Endothelial cell of umbilical vein (primary cell): ENCODE data around the gene MRPS23. TPM values are rescaled to one million over a fixed set of nuclear protein-coding genes. Genes with fewer than 3 reads are reported as not detected.
A peak's percentile ranks its signal among the peaks of the same experiment; 100 is the strongest.

Experiments used
- Bru-seq: library from RNA; stranded (reverse); fragments of 400-500 nt; gene quantifications from one replicate; lab custom pipeline; 2021; lab: Mats Ljungman, UMichigan
- BruChase-seq, 2 experiments: library from RNA; stranded (reverse); fragments of 400-500 nt; gene quantifications; one replicate each; lab custom pipeline; 2021; lab: Mats Ljungman, UMichigan
- BruUV-seq: library from RNA; stranded (reverse); fragments of 400-500 nt; replicated peaks from 2 replicates; lab custom pipeline; 2021; lab: Mats Ljungman, UMichigan
- CTCF ChIA-PET: fragments of 300-600, 350-600 bp; sonication (Branson Sonifier 250); formaldehyde crosslinking; loops from one replicate; lab custom pipeline; 2021; ENCODE audit warnings: antibody characterized with exemption, inconsistent platforms; lab: Charles Lee
- POLR2A ChIA-PET: fragments of 300-600, 350-600 bp; sonication (Branson Sonifier 250); formaldehyde crosslinking; loops from one replicate; lab custom pipeline; 2021; ENCODE audit warnings: antibody characterized with exemption, inconsistent platforms; lab: Charles Lee
- DNase-seq: peaks from one replicate; pipeline ENCODE4 v3.0.0-alpha.2; 2011; ENCODE audit warnings: low read depth, low spot score
- FAIRE-seq: peaks from 2 replicates; lab custom pipeline; 2011; peaks lifted over from hg19 to GRCh38; lab: Jason Lieb, UNC
- H2AFZ ChIP-seq: 2 replicates; pipeline ENCODE4 v1.6.0; 2012; ENCODE audit warnings: low read depth, low read length, control low read depth, inconsistent platforms
- H3K27ac ChIP-seq: 2 replicates; pipeline ENCODE4 v1.5.1; 2011; ENCODE audit warnings: low read depth, mild to moderate bottlenecking, control low read depth, low read length, moderate library complexity; ENCODE audit not compliant: insufficient read depth
- H3K27me3 ChIP-seq, 2 experiments: 2 replicates each; pipeline versions ENCODE4 v1.6.0 to v1.6.1; 2011; ENCODE audit warnings: low read length in 2 of 2, mixed read lengths in 1 of 2; ENCODE audit not compliant: control insufficient read depth in 2 of 2, insufficient read depth in 2 of 2
- H3K36me3 ChIP-seq, 2 experiments: 2 replicates in 1 of 2; 3 replicates in 1 of 2; pipeline ENCODE4 v1.5.1; 2011; ENCODE audit warnings: low read length in 2 of 2, mild to moderate bottlenecking in 1 of 2, moderate library complexity in 1 of 2; ENCODE audit not compliant: control insufficient read depth in 2 of 2, insufficient read depth in 2 of 2; ENCODE audit errors: extremely low read depth in 1 of 2
- H3K4me1 ChIP-seq: 3 replicates; pipeline ENCODE4 v1.5.1; 2011; ENCODE audit warnings: mild to moderate bottlenecking, low read length; ENCODE audit not compliant: control insufficient read depth, insufficient read depth; ENCODE audit errors: extremely low read depth
- H3K4me2 ChIP-seq: 2 replicates; pipeline ENCODE4 v1.6.1; 2011; ENCODE audit warnings: low read length, control low read depth, mixed read lengths; ENCODE audit not compliant: insufficient read depth
- H3K4me3 ChIP-seq, 3 experiments: fragments of 200-600 bp in 1 of 3; sonication (generic), shearing (Covaris generic) in 1 of 3; replicated peaks in 1 of 3; 2 replicates each; pipeline ENCODE4 v1.5.1; 2011 to 2016; ENCODE audit warnings: control low read depth in 3 of 3, low read length in 3 of 3, mild to moderate bottlenecking in 2 of 3, inconsistent platforms in 1 of 3, low read depth in 1 of 3, moderate library complexity in 1 of 3; ENCODE audit not compliant: insufficient read depth in 1 of 3
- H3K79me2 ChIP-seq: 2 replicates; pipeline ENCODE4 v1.6.0; 2012; ENCODE audit warnings: low read length, inconsistent platforms; ENCODE audit not compliant: control insufficient read depth, insufficient read depth
- H3K9ac ChIP-seq: replicated peaks from 2 replicates; pipeline ENCODE3; 2011; ENCODE audit warnings: low read length, control low read depth; ENCODE audit not compliant: insufficient read depth; ENCODE audit errors: extremely low read depth
- H3K9me1 ChIP-seq: replicated peaks from 3 replicates; pipeline ENCODE4 v1.6.0; 2011; ENCODE audit warnings: mild to moderate bottlenecking, low read length; ENCODE audit not compliant: control insufficient read depth, insufficient read depth; ENCODE audit errors: extremely low read depth
- H3K9me3 ChIP-seq: replicated peaks from 2 replicates; pipeline ENCODE4 v1.5.1; 2012; ENCODE audit warnings: low read length, inconsistent platforms; ENCODE audit not compliant: control insufficient read depth, insufficient read depth
- H4K20me1 ChIP-seq: replicated peaks from 2 replicates; pipeline ENCODE3; 2011; ENCODE audit warnings: mild to moderate bottlenecking, low read length; ENCODE audit not compliant: control insufficient read depth, insufficient read depth; ENCODE audit errors: extremely low read depth
- EZH2 ChIP-seq: IDR thresholded peaks from 2 replicates; pipeline ENCODE4 v1.6.1; 2012; ENCODE audit warnings: borderline replicate concordance, low read depth, mild to moderate bottlenecking, moderate library complexity, low read length, inconsistent platforms; ENCODE audit not compliant: severe bottlenecking
- FOS ChIP-seq: IDR thresholded peaks from 2 replicates; pipeline ENCODE4 v1.6.1; 2011; ENCODE audit warnings: mild to moderate bottlenecking, low read length, moderate library complexity, borderline replicate concordance; ENCODE audit not compliant: insufficient read depth
- GATA2 ChIP-seq: IDR thresholded peaks from 2 replicates; pipeline ENCODE4 v1.7.0; 2011; ENCODE audit warnings: low read depth, mild to moderate bottlenecking, moderate library complexity, mixed read lengths, low read length; ENCODE audit not compliant: insufficient read length, insufficient read depth
- JUN ChIP-seq: IDR thresholded peaks from 2 replicates; pipeline ENCODE4 v1.6.1; 2011; ENCODE audit warnings: borderline replicate concordance, low read depth; ENCODE audit not compliant: insufficient read length, insufficient read depth
- MYC ChIP-seq: IDR thresholded peaks from one replicate; pipeline ENCODE4 v1.6.1; 2011; ENCODE audit warnings: mild to moderate bottlenecking, low read depth, low read length
- POLR2A ChIP-seq: IDR thresholded peaks from 2 replicates; pipeline ENCODE4 v1.6.1; 2012; ENCODE audit warnings: low read depth, mild to moderate bottlenecking, control low read depth, low read length
- POLR2AphosphoS5 ChIP-seq: IDR thresholded peaks from 2 replicates; pipeline ENCODE4 v1.6.1; 2012; ENCODE audit warnings: low read depth, mild to moderate bottlenecking, control low read depth, low read length, moderate library complexity; ENCODE audit not compliant: insufficient read depth
- dilution Hi-C: fragments of 300-500 bp; cut with MboI; formaldehyde crosslinking; loops from one replicate; pipeline ENCODE4 v1.15.0; 2019; ENCODE audit warnings: low sequenced_read_pairs; ENCODE audit not compliant: extremely low pct_ligation_motif_present
- intact Hi-C: fragments of 100-400 bp; cut with micrococcal nuclease; formaldehyde crosslinking; loops from one replicate; pipeline ENCODE4 v1.10.0; 2022
- long read RNA-seq: library from polyadenylated mRNA; stranded (forward); transcript quantifications from one replicate; pipeline ENCODE4 v2.0.0, GENCODE V29; 2021
- polyA minus RNA-seq, 3 experiments: library from RNA; depleted of rRNA, polyadenylated mRNA; stranded (reverse); fragments of >200 nt; gene quantifications; 1 replicate in 1 of 3; 2 replicates in 2 of 3; pipeline ENCODE4 v1.2.3, GENCODE V29; 2011
- polyA plus RNA-seq, 4 experiments: library from polyadenylated mRNA; depleted of rRNA in 3 of 4; stranded (reverse) in 3 of 4; unstranded in 1 of 4; fragments of >200 nt; gene quantifications; 2 replicates each; pipeline versions ENCODE4 v1.2.1 to v1.2.3, GENCODE V29; 2011 to 2012; ENCODE audit warnings: missing spikeins in 1 of 4
- total RNA-seq: library from RNA; stranded (reverse); gene quantifications from 2 replicates; pipeline ENCODE4 v1.2.3, GENCODE V29; 2021
- TF ChIP-seq, protein P1 (sequence below): IDR thresholded peaks from 2 replicates; pipeline ENCODE4 v1.6.1; 2011; ENCODE audit not compliant: insufficient read depth, insufficient read length
- TF ChIP-seq, protein P2 (sequence below), 2 donors: IDR thresholded peaks; 1 replicate in 1 of 2; 2 replicates in 1 of 2; pipeline ENCODE4 v1.5.1; 2011; ENCODE audit warnings: low read length in 2 of 2, mild to moderate bottlenecking in 2 of 2, moderate library complexity in 2 of 2, control low read depth in 1 of 2, inconsistent platforms in 1 of 2, low read depth in 1 of 2; ENCODE audit not compliant: insufficient read depth in 1 of 2; ENCODE audit errors: extremely low read depth in 1 of 2

The MRPS23 gene
- total RNA-seq (40.7 and 46.2 TPM in 2 replicates), polyA plus RNA-seq (27.6 and 39.9 TPM in 2 replicates), polyA minus RNA-seq (20.5 and 26.0 TPM in 2 replicates), Bru-seq, nascent RNA (percentile 73 among the genes with signal in this experiment), BruChase-seq, experiment 1, labeled RNA remaining after a 6-hour chase (percentile 86 among the genes with signal in this experiment), BruChase-seq, experiment 2, labeled RNA remaining after a 2-hour chase (percentile 77 among the genes with signal in this experiment)
- 38.9 and 43.4 TPM in 2 replicates for polyA plus RNA-seq (2011; cell fraction: cytosol; rRNA removed)
- polyA plus RNA-seq (2011; cell fraction: nucleus; rRNA removed) = 15.4 and 19.7 TPM in 2 replicates
- 66.8 and 74.8 TPM in 2 replicates for polyA plus RNA-seq (2012)
- 16.5 TPM for polyA minus RNA-seq (2011; cell fraction: cytosol; rRNA and poly(A)+ RNA removed)
- 3.9 and 4.2 TPM in 2 replicates for polyA minus RNA-seq (2011; cell fraction: nucleus; rRNA and poly(A)+ RNA removed)
- long read RNA-seq, full-length matches to known transcripts = 142 of 154 reads
- long read RNA-seq, partial matches to known transcripts = 3 of 154 reads
- long read RNA-seq, other reads (novel, unspliced or antisense) = 9 of 154 reads

DNA sequence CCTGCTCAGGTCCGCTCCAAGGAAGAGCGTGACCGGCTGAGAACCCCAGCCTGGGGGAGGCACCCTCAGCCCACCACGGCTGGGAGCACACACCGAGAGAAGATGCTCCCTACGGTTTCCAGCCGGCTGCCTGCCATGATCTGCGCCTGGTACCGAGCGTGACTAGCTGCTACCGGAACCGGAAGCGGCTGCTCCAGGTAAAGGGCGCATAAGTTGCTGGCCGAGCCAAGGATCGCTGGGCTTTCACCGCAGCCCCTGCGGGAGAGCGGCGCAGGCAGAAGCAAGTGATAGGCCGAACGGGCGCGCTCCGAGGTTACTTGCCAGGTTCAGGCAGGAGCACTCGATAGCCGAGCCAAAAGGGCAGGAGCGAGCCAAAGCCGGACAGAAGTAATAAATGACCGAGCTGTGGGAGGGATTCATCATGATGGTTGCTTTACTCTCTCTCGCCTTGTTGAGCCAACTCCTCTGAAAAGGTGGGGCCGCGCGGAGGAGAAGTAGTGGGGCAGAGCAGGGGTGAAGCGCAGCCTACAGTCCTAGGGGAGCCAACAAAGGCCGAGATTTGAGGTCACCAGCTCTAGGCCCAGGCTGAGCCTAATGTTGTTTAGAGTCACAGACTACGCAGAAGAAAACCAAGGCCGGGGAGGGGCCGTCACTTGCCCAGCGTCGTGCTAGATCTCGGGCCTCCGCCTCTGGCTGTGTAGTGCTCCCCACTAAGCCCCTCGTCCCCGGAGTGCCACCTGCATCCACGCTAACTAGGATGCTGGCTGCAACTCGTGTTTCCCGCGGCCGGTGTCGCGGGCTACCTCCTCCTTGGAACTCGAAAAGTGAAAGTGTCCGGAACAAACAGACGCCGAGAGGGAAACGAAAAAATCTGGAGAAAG is at the start of gene MRPS23:
Gene MRPS23, minus strand, starts transcription at position 171 of the 881 bp plus-strand sequence. Its CDS starts 34 bp downstream, at position 137.
- H3K9ac ChIP-seq = peak within 1 kb of the TSS; percentile 84
- peak within 1 kb of the TSS; percentile 98 for H3K4me2 ChIP-seq
- peak within 1 kb of the TSS; percentile 66 for H3K27ac ChIP-seq
- BruUV-seq = TSS peak; percentile 93
- peak within 1 kb of the TSS; percentile 50 to 81 (median 52) for H3K4me3 ChIP-seq
- CTCF ChIA-PET = interaction anchor here (1.2 to 18.8 kb wide), 6 partner anchors 8 to 145 kb away, joined by 3 to 584 read pairs (median 6); partner anchors contain the start of gene VEZF1
- dilution Hi-C loops (loop anchor here (25.0 kb wide), 1 partner anchor 137 kb away; the partner anchor contains the start of gene VEZF1), intact Hi-C loops (loop anchor here (1.0 to 2.0 kb wide), 4 partner anchors 139 to 263 kb away; partner anchors contain the start of gene DYNLL2)
- no peaks in the 10 kb centered on the region for H3K9me1 ChIP-seq
- H3K27me3 ChIP-seq = no peaks in the 10 kb centered on the region
- DNase-seq (peak; percentile 99), FAIRE-seq (peak; percentile 96)
- H4K20me1 ChIP-seq = no peaks in the 10 kb centered on the region
- no peaks in the 10 kb centered on the region for H3K36me3 ChIP-seq
- H3K9me3 ChIP-seq = no peaks in the 10 kb centered on the region
- peak within 1 kb of the TSS; percentile 93 for H2AFZ ChIP-seq
- TF ChIP-seq JUN (no peak), POLR2AphosphoS5 (peak; percentile 97), POLR2A (peak; percentile 80), MYC (peak; percentile 40), GATA2 (no peak), FOS (no peak), EZH2 (no peak)
- TF ChIP-seq, protein P1, sequence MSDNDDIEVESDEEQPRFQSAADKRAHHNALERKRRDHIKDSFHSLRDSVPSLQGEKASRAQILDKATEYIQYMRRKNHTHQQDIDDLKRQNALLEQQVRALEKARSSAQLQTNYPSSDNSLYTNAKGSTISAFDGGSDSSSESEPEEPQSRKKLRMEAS = peak; percentile 60
- TF ChIP-seq, protein P2, sequence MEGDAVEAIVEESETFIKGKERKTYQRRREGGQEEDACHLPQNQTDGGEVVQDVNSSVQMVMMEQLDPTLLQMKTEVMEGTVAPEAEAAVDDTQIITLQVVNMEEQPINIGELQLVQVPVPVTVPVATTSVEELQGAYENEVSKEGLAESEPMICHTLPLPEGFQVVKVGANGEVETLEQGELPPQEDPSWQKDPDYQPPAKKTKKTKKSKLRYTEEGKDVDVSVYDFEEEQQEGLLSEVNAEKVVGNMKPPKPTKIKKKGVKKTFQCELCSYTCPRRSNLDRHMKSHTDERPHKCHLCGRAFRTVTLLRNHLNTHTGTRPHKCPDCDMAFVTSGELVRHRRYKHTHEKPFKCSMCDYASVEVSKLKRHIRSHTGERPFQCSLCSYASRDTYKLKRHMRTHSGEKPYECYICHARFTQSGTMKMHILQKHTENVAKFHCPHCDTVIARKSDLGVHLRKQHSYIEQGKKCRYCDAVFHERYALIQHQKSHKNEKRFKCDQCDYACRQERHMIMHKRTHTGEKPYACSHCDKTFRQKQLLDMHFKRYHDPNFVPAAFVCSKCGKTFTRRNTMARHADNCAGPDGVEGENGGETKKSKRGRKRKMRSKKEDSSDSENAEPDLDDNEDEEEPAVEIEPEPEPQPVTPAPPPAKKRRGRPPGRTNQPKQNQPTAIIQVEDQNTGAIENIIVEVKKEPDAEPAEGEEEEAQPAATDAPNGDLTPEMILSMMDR (IDR thresholded peaks at IDR 0.05; ENCODE audit: extremely low read depth in 1 of 2, insufficient read depth in 1 of 2, low read depth in 1 of 2, low read length in 2 of 2) = no peak
- POLR2A ChIA-PET = interaction anchor here (0.8 to 1.2 kb wide), 3 partner anchors 29 to 233 kb away, joined by 3 read pairs; partner anchors contain the start of genes DYNLL2 and SRSF1
- H3K4me1 ChIP-seq = peaks cover 14% of the 10 kb centered on the region
- H3K79me2 ChIP-seq = peaks cover 15% of the 10 kb centered on the region
